ENCODE measurements around the gene GBP1.
A peak's percentile ranks its signal among the peaks of the same experiment; 100 is the strongest.
"Not testable (repeated sequence)": the region's sequence is repeated elsewhere in the genome, so short reads cannot be mapped to it uniquely, and the experiment has no call there.

The GBP1 gene

GRCh38 chr1:89065079-89065868 is at the start of gene GBP1:
Gene GBP1 (minus strand): TSS chr1:89065208. CDS start chr1:89063234, 1,974 bp downstream.
- no peak for DNase-seq

- no peak for DNase-seq
Measured at GRCh38 chr1:89114662-89115061, 49.7 kb upstream of the GBP1 start.

GRCh38 chr1:89112871-89113613 is 48.0 kb upstream of the GBP1 start:
- no peak for DNase-seq

- DNase-seq = no peak
Measured at GRCh38 chr1:89104687-89105086, 39.7 kb upstream of the GBP1 start.

GRCh38 chr1:89104147-89104546 is 39.1 kb upstream of the GBP1 start:
- DNase-seq = no peak

GRCh38 chr1:89102021-89102420 is 37.0 kb upstream of the GBP1 start:
- no peak for DNase-seq

GRCh38 chr1:89100412-89100811 is 35.4 kb upstream of the GBP1 start:
- DNase-seq = no peak

- DNase-seq = no peak
Measured at GRCh38 chr1:89098857-89099256, 33.8 kb upstream of the GBP1 start.

- no peak for DNase-seq
Measured at GRCh38 chr1:89095737-89096136, 30.7 kb upstream of the GBP1 start.

- DNase-seq = no peak
Measured at GRCh38 chr1:89089962-89090361, 25.0 kb upstream of the GBP1 start.

- no peak for DNase-seq
Measured at GRCh38 chr1:89088572-89088971, 23.6 kb upstream of the GBP1 start.

GRCh38 chr1:89087241-89087640 is 22.2 kb upstream of the GBP1 start:
- no peak for DNase-seq

GRCh38 chr1:89085781-89086180 is 20.8 kb upstream of the GBP1 start:
- peak in 1 of 2 donors; percentile 45 for DNase-seq

- DNase-seq = no peak
Measured at GRCh38 chr1:89081005-89081404, 16.0 kb upstream of the GBP1 start.

- not testable (repeated sequence) for DNase-seq
Measured at GRCh38 chr1:89080068-89080467, 15.1 kb upstream of the GBP1 start.

GRCh38 chr1:89072466-89073065 is 7.6 kb upstream of the GBP1 start:
- not testable (repeated sequence) for DNase-seq

- DNase-seq = no peak
Measured at GRCh38 chr1:89070509-89070908, 5.5 kb upstream of the GBP1 start.

GRCh38 chr1:89069951-89070350 is 4.9 kb upstream of the GBP1 start:
- no peak for DNase-seq

- no peak for DNase-seq
Measured at GRCh38 chr1:89068291-89068690, 3.3 kb upstream of the GBP1 start.

GRCh38 chr1:89064632-89065031 is 376 bp downstream of the GBP1 start:
- DNase-seq = no peak

- no peak for DNase-seq
Measured at GRCh38 chr1:89063094-89063493, 1.9 kb downstream of the GBP1 start.

- no peak for DNase-seq
Measured at GRCh38 chr1:89060091-89060490, 4.9 kb downstream of the GBP1 start.

GRCh38 chr1:89051955-89052312 is 13.1 kb downstream of the GBP1 start:
- DNase-seq = no peak
